NCI-H345 (cell line): ENCODE data around the gene ENAH.

Experiments used
- DNase-seq: peaks from one replicate; lab custom pipeline; 2025; lab: John Stamatoyannopoulos, UW

ENAH gene

GRCh38 chr1:225471453-225472301 is 181.2 kb downstream of the ENAH start:
- no peak for DNase-seq

GRCh38 chr1:225471109-225471452 is 181.8 kb downstream of the ENAH start:
- DNase-seq, result no peak

GRCh38 chr1:225470211-225471108 is 182.5 kb downstream of the ENAH start:
- DNase-seq, result no peak

DNA sequence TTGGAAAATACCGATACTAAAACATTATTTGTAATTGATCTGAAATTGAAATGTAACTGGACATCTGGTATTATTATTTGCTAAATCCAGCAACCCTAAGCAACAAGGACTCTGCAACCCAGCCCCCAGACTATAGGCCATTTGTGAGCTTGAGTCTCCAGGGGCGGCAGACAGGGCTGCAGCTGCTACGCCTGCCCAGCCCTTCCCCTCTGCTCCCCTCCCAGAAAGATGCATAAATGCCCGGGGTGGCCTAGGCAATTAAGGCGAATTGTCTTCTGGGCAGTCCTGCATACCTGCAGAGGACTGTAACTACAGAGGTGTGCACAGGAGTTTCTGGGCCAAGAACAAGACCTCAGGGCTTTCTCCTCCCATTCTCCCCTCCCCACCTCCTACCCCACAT is 183.9 kb downstream of the ENAH start:
- DNase-seq, result no peak

- DNase-seq, result no peak
These were observed 184.5 kb downstream of the ENAH start for GRCh38 chr1:225468270-225469020.

DNA sequence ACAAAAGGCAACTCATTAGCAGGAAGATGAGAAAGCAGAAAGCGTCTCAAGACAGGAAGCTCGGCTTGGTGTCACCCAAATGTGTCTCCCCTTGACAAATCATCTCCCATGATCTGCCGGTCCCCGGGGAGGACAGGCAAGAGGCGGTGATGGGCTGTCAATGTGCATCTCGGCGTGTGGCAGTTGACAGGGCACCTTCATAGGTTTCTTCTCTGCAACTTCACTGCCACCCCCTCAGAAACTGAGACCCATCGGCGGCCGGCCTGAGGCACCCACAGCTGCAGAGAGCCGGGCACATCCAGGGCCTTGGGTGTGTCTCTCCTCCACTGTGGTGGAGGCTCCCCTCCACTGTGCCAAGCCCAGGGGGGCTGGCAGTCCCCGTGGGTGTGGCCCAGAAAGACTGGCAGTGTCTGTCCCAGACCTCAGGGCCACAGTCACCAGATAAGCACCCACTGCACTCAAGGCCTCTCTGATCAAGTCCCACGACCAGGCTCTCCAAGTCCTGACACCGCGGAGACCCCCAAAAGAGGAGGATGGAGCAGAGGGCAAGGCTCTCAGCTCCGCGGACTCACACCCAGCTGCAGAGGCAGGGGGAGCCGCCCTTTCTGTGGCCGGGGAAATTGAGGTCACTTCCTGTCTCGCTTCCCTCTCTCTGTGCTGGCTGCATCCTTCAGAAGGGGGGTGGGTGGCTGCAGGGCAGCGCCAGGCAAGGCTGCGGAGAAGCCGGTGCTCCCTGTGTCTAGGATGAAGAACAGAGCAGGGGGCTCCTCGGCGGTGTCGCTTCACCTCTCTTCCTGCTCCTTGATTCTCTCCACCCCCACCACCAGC is 185.5 kb downstream of the ENAH start:
- DNase-seq, result no peak

DNA sequence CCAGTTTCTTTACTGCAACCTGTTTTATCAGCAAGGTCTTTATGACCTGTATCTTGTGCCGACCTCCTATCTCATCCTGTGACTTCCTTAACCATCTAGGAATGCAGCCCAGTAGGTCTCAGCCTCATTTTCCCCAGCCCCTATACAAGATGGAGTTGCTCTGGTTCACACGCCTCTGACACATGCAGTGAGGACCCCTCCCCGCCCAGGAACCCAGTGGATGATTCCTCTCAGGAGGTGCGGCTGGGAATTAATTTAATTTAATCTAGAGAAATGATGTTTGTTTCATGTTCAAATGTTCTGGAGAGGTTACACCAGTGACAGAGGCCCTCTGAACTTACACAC is 186.1 kb downstream of the ENAH start:
- DNase-seq, result no peak

DNA sequence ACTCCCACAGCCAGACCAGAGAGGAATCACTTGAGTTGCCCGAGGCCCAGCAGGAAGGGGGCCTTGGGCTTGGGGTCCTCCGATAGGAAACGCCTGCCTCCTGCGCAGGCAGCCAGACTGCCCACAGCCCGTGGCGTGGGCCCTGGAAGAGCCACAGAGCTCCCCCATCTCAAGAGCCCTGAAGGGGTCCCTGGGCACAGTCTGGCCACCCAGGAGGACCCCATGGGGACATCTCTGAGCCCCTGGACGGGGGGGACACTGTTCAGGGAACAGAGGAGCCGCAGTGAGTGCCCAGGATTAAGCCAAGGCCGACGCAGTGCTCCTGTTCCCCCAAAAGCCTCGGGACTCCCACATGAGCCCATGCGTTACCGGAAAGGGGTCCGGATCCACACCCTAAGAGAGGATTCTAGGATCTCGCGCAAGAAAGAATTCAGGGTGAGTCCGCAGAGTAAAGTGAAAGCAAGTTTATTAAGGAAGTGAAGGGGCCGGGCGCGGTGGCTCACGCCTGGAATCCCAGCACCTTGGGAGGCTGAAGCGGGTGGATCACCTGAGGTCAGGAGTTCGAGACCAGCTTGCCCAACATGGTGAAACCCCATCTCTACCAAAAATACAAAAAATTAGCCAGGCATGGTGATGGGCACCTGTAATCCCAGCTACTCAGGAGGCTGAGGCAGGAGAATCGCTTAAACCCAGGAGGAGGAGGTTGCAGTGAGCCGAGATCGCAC is 187.0 kb downstream of the ENAH start:
- no peak for DNase-seq

DNA sequence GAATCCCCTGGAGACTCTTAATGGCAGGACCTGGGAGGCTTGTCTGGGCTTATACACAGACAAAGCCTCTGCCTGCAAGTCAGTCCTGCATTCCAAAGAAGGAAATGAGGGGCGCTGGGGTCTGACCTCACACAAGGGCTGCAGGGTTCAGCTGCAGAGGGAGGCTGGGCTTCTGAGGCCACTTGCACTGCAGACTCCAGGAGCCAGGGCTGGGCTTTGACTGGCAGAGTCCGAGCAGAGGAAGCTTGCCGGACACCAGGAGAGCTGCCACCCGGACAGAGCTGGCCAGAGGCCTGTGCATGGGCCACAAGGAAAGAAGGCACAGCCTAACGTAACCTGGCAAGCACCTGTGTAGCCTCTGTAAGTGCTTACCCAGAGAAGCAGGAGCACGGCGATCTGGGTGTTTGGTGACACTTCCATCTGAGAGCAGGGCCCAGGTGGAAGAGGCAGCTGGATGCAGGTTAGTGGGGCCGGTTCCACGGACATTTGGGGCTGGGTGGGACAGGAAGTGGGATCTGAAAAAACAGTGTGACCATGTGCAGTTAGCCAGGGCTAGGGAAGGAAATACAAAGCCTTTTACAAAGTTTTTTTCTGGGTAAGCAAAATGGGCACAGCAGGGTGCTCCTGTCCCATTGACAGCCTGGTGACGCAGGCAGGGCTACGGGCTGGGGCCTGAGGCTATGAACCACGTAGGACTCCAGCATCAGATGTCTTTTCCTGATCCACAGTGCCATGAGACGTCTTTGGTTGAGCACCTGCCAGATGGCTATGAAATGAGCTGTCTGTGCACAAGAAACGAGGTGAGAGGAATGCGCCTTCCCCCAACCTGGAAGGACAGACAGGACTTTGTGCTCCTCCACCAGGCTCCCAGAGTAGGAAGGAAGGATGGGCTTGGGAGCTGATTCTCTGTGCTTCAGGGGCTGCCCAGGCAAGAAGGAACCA is 187.8 kb downstream of the ENAH start:
- DNase-seq, result peak; percentile 16

GRCh38 chr1:225462714-225463574 is 190.0 kb downstream of the ENAH start:
- peak; percentile 83 for DNase-seq

GRCh38 chr1:225462429-225462713 is 190.6 kb downstream of the ENAH start:
- DNase-seq, result no peak

DNA sequence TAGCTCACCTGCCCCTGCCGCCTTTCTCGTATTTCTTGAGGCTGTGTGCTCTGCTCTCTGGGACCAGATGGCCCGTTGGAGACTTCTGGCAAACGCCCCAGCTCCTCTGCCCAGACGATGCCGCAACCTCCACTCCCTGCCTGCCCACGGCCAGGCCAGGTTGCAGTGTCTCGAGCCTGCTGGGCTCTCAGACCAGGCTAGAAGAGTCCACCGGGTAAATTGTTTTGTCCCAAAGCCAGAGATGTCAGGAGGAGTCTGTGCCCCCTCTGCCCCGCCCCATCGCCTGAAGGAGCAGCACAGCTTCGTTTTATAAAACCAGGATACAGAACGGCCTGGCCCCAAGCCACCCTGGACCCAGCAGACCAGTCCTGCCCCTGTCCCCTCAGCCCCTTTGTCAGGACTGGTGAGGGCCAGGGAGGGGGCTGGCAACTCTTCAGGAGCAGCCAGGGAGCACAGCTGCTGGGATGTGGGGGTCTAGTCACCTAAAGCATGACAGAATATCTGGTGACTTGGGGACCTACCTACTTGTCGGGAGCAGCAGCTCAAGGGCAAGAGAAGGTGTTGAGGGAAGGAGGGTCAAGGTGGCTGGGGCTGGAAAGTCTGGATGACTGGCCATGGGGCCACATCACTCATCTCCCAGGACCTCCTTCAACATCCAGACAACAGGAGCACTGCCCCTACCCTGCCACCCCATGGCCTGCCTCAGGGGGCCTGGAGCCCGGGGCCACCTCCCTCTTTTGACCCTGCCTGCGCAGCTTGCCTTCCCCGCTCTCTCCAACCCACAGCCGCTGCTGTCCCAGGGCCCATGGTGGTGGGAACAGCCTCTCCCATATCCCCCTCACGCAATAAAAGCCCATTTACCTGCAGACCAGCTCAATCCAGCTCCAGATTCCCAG is 191.1 kb downstream of the ENAH start:
- no peak for DNase-seq

DNA sequence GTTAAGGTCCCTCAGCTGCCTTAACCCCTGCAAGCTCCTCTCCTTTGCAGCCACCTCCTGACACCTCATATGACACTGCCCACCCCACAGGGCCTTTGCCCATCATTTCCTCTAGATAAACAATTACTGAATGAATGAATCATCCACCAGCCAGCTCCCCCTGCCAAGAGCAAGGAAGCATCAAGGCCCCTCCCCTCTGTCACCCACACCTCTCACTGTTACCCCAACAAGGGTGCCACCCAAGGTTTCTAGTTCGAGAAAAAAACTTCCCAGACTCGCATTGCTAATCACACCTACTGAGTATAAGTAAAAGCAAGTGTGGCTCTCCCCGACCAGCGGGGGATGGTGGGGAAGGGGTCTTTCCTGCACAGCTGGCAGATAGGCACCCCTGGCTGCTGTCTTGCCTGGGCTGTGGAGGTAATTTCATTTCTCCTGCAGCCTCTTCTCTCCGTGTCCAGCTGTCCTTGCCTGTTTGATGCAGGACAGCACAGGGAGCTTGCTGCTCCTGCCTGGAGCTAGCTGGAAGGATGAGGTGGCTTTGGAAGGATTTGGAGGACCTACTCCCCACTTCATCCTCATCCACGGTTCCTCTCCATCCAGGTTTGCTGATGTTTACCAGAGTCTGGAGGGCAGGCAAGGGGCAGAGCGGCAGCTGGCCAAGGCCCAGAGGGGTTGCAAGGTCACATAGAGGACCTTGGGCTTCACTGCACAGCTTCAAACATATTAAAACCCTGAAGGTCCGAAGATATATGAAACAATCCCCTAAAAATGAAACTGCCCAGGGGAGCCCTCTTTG is 192.0 kb downstream of the ENAH start:
- DNase-seq, result no peak

DNA sequence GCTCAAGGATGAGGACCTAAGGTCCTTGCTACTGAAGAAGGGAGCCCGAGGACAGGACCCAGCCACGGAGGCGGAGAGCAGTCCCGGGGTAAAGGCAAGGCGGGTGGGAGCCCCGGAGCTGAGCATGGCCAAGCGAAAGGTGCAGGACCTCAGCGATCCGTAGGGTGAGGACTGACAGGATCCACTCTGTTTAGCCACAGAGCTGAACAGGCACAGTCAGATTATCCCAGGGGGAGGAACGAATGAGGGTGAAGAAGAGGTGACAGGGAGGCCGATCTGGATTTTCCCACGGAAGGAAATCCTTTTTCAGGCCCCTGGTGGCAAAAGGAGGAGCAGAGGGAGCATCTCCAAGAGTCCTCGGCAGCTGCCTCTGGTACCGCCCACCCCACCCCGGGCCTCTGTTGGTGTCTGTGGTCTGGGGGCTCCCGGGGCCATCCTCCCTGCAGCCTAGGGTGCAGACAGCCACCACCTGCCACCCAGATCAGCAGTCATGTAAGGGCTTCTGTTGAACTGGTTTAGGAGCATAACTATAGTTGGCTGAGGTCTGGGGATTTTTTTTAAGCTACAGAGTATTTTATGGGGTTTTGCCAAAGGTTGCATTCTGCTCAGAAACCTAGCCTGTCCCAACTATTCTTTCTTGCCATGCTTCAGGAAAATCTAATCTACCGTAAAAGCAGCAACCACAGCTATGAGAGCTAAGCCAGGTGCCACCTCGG is 192.7 kb downstream of the ENAH start:
- DNase-seq, result no peak

GRCh38 chr1:225458222-225458631 is 194.7 kb downstream of the ENAH start:
- no peak for DNase-seq

DNA sequence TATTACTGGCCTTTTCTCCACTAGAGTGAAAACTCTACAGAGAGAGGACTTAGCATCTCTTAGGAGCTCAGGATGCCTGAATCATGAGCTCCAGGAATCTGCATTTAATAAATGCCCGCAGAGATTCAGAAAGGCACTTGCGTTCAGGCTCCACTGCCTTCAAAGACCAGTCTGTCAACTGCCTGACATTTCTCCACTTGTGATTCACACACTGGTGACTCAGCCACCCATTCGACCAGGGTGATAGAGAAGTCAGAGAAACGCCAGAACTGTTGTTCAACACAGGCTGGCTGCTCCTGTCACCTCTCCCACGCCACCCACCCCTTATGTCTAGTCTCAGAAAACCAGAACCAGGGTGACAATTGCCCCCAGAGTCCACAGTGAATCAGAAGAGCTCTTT is 198.2 kb downstream of the ENAH start:
- peak; percentile 60 for DNase-seq
